IMR-90 (cell line): ENCODE results near the gene ALPK3. TPM values are rescaled to one million over a fixed set of nuclear protein-coding genes. Genes with fewer than 3 reads are reported as not detected.

Source experiments
- ATAC-seq: fragments of 200-7000 bp; cut with Tn5 transposase; 2 replicates; pipeline ENCODE4 v1.9.1; 2020; ENCODE audit warnings: low read depth, mild to moderate bottlenecking, moderate library complexity
- BruUV-seq: library from RNA; stranded (reverse); fragments of 400-500 nt; replicated peaks from 2 replicates; lab custom pipeline; 2021; lab: Mats Ljungman, UMichigan
- CTCF ChIA-PET: fragments of 300-600 bp; formaldehyde crosslinking; extraction: SDS; loops from one replicate; lab custom pipeline; 2021; ENCODE audit warnings: antibody characterized with exemption; lab: Yijun Ruan, JAX
- POLR2A ChIA-PET: fragments of 300-600 bp; sonication (Branson Sonifier 250); formaldehyde crosslinking; loops from one replicate; lab custom pipeline; 2022; ENCODE audit warnings: antibody characterized with exemption; ENCODE audit not compliant: unreplicated experiment; lab: Charles Lee
- DNase-seq: peaks from one replicate; pipeline ENCODE4 v3.0.0; 2013
- H2AFZ ChIP-seq: replicated peaks from 2 replicates; pipeline ENCODE3; 2013; ENCODE audit warnings: low read length, mild to moderate bottlenecking; ENCODE audit not compliant: poor library complexity
- H2AK5ac ChIP-seq: 2 replicates; pipeline ENCODE4 v1.6.1; 2013; ENCODE audit warnings: low read depth, low read length, inconsistent platforms
- H2AK9ac ChIP-seq: replicated peaks from 2 replicates; pipeline ENCODE3; 2013; ENCODE audit warnings: mild to moderate bottlenecking, low read depth, low read length, moderate library complexity; ENCODE audit not compliant: poor library complexity
- H2BK120ac ChIP-seq: 2 replicates; pipeline ENCODE4 v1.6.1; 2013; ENCODE audit warnings: low read depth, low read length, inconsistent platforms
- H2BK15ac ChIP-seq: 3 replicates; pipeline ENCODE4 v1.6.1; 2013; ENCODE audit warnings: low read depth, low read length, inconsistent platforms
- H2BK20ac ChIP-seq: 2 replicates; pipeline ENCODE4 v1.6.1; 2013; ENCODE audit warnings: low read depth, mild to moderate bottlenecking, inconsistent platforms, low read length, moderate library complexity
- H2BK5ac ChIP-seq: 2 replicates; pipeline ENCODE4 v1.6.1; 2013; ENCODE audit warnings: mild to moderate bottlenecking, low read depth, low read length, inconsistent platforms; ENCODE audit not compliant: poor library complexity, severe bottlenecking
- H3K14ac ChIP-seq: replicated peaks from 2 replicates; pipeline ENCODE4 v1.6.1; 2013; ENCODE audit warnings: low read depth, low read length, inconsistent platforms
- H3K18ac ChIP-seq: 2 replicates; pipeline ENCODE4 v1.6.1; 2013; ENCODE audit warnings: low read depth, low read length, control low read depth
- H3K23ac ChIP-seq: 2 replicates; pipeline ENCODE4 v1.6.1; 2013; ENCODE audit warnings: low read depth, low read length, inconsistent platforms
- H3K27ac ChIP-seq: 2 replicates; pipeline ENCODE4 v1.5.1; 2013; ENCODE audit warnings: mild to moderate bottlenecking, control low read depth, low read length; ENCODE audit not compliant: insufficient read depth
- H3K27me3 ChIP-seq: 2 replicates; pipeline ENCODE4 v1.6.1; 2013; ENCODE audit warnings: low read length; ENCODE audit not compliant: control insufficient read depth, insufficient read depth
- H3K36me3 ChIP-seq: 2 replicates; pipeline ENCODE4 v1.6.1; 2013; ENCODE audit warnings: low read length, mixed read lengths; ENCODE audit not compliant: control insufficient read depth, insufficient read depth
- H3K4ac ChIP-seq: 2 replicates; pipeline ENCODE4 v1.6.1; 2013; ENCODE audit warnings: low read depth, low read length, inconsistent platforms
- H3K4me1 ChIP-seq: 2 replicates; pipeline ENCODE4 v1.6.1; 2013; ENCODE audit warnings: low read length, mixed read lengths; ENCODE audit not compliant: control insufficient read depth, insufficient read depth
- H3K4me2 ChIP-seq: 2 replicates; pipeline ENCODE4 v1.6.1; 2013; ENCODE audit warnings: low read depth, mild to moderate bottlenecking, control low read depth, low read length, moderate library complexity
- H3K4me3 ChIP-seq: 2 replicates; pipeline ENCODE4 v1.5.1; 2013; ENCODE audit warnings: low read depth, mild to moderate bottlenecking, control low read depth, low read length, moderate library complexity; ENCODE audit not compliant: insufficient read depth
- H3K56ac ChIP-seq: 2 replicates; pipeline ENCODE4 v1.6.1; 2013; ENCODE audit warnings: low read length, inconsistent platforms; ENCODE audit not compliant: insufficient read depth; ENCODE audit errors: extremely low read depth
- H3K79me1 ChIP-seq, 2 experiments: 2 replicates each; pipeline ENCODE4 v1.6.1; 2013; ENCODE audit warnings: low read length in 2 of 2, inconsistent platforms in 1 of 2, low read depth in 1 of 2
- H3K9ac ChIP-seq: 2 replicates; pipeline ENCODE4 v1.6.1; 2013; ENCODE audit warnings: low read depth, low read length, control low read depth
- H3K9me1 ChIP-seq: 2 replicates; pipeline ENCODE4 v1.6.1; 2013; ENCODE audit warnings: low read length, inconsistent platforms; ENCODE audit not compliant: insufficient read depth
- H3K9me3 ChIP-seq: 2 replicates; pipeline ENCODE4 v1.6.1; 2013; ENCODE audit warnings: low read length; ENCODE audit not compliant: control insufficient read depth, insufficient read depth
- H4K20me1 ChIP-seq: 2 replicates; pipeline ENCODE4 v1.6.1; 2013; ENCODE audit warnings: low read length, inconsistent platforms; ENCODE audit not compliant: insufficient read depth
- H4K5ac ChIP-seq: 2 replicates; pipeline ENCODE4 v1.6.1; 2013; ENCODE audit warnings: mild to moderate bottlenecking, low read depth, low read length, control low read depth
- H4K8ac ChIP-seq, 2 experiments: 2 replicates each; pipeline ENCODE4 v1.6.1; 2013; ENCODE audit warnings: low read depth in 2 of 2, low read length in 2 of 2, control low read depth in 1 of 2, inconsistent platforms in 1 of 2
- H4K91ac ChIP-seq: 2 replicates; pipeline ENCODE4 v1.6.1; 2013; ENCODE audit warnings: low read depth, low read length, inconsistent platforms; ENCODE audit not compliant: insufficient read depth
- BHLHE40 ChIP-seq: fragments of 150-350 bp; IDR thresholded peaks from 2 replicates; pipeline ENCODE4 v1.6.1; 2016; ENCODE audit warnings: mild to moderate bottlenecking, low read depth, low read length
- CEBPB ChIP-seq: IDR thresholded peaks from 2 replicates; pipeline ENCODE4 v1.6.1; 2012; ENCODE audit warnings: low read depth, low read length, improper control_type of control experiment
- FOS ChIP-seq: fragments of 150-350 bp; IDR thresholded peaks from 2 replicates; pipeline ENCODE4 v1.6.1; 2016; ENCODE audit warnings: low read depth, low read length
- MAZ ChIP-seq: IDR thresholded peaks from 2 replicates; pipeline ENCODE4 v1.6.1; 2012; ENCODE audit warnings: low read depth, mild to moderate bottlenecking, low read length, improper control_type of control experiment, moderate library complexity, borderline replicate concordance
- NFE2L2 ChIP-seq: fragments of 150-350 bp; IDR thresholded peaks from 2 replicates; pipeline ENCODE4 v1.6.1; 2016; ENCODE audit warnings: low read depth, mild to moderate bottlenecking, low read length
- POLR2A ChIP-seq: IDR thresholded peaks from 2 replicates; pipeline ENCODE4 v1.6.1; 2012; ENCODE audit warnings: mild to moderate bottlenecking, low read depth, low read length
- RAD21 ChIP-seq: IDR thresholded peaks from 2 replicates; pipeline ENCODE4 v1.6.1; 2012; ENCODE audit warnings: low read length, improper control_type of control experiment
- RCOR1 ChIP-seq: IDR thresholded peaks from 2 replicates; pipeline ENCODE4 v1.6.1; 2012; ENCODE audit warnings: mild to moderate bottlenecking, low read length, improper control_type of control experiment; ENCODE audit not compliant: insufficient replicate concordance
- SMC3 ChIP-seq: fragments of 150-350 bp; IDR thresholded peaks from 2 replicates; pipeline ENCODE4 v1.6.1; 2016; ENCODE audit warnings: low read depth, mild to moderate bottlenecking, antibody characterized with exemption, low read length, moderate library complexity
- WGBS, 2 experiments: methylation state at CpG; one replicate each; pipeline versions ENCODE4 v1.1.5 to v1.1.7; 2013; ENCODE audit warnings: missing lambda C conversion rate in 2 of 2; ENCODE audit not compliant: insufficient read length in 1 of 2; ENCODE audit errors: extremely low coverage in 2 of 2; 5-methylcytosine and 5-hydroxymethylcytosine counted together
- dilution Hi-C: fragments of 300-500 bp; cut with HindIII; formaldehyde crosslinking; loops from one replicate; pipeline ENCODE4 v1.14.3; 2018; ENCODE audit warnings: low sequenced_read_pairs; ENCODE audit not compliant: unreplicated experiment
- in situ Hi-C: fragments of 300-500 bp; cut with MboI; formaldehyde crosslinking; loops from 3 replicates; pipeline ENCODE4 v1.14.3; 2019; ENCODE audit warnings: low sequenced_read_pairs, inconsistent platforms, mixed read lengths
- intact Hi-C: fragments of 100-400 bp; cut with micrococcal nuclease; formaldehyde crosslinking; loops from 2 replicates; pipeline ENCODE4 v1.10.0; 2022
- polyA plus RNA-seq, 3 experiments: library from polyadenylated mRNA; depleted of rRNA; stranded (reverse); fragments of >200 nt; gene quantifications; 2 replicates each; pipeline ENCODE4 v1.2.3, GENCODE V29; 2012; ENCODE audit warnings: low replicate concordance in 1 of 3
- total RNA-seq: library from RNA; depleted of rRNA; stranded (reverse); fragments of >200 nt; gene quantifications from 2 replicates; pipeline ENCODE4 v1.2.3, GENCODE V29; 2012
- TF ChIP-seq, protein P1 (sequence below): conservative IDR thresholded peaks from 2 replicates; pipeline ENCODE4 v1.5.1; 2012; ENCODE audit warnings: mild to moderate bottlenecking, low read depth, low read length, improper control_type of control experiment
- TF ChIP-seq, protein P2 (sequence below): fragments of 150-350 bp; IDR thresholded peaks from 2 replicates; pipeline ENCODE4 v1.6.1; 2017; ENCODE audit warnings: mild to moderate bottlenecking, antibody characterized with exemption, low read length, low read depth
- TF ChIP-seq, protein P3 (sequence below): fragments of 150-350 bp; IDR thresholded peaks from 2 replicates; pipeline ENCODE4 v1.6.1; 2016; ENCODE audit warnings: low read depth, mild to moderate bottlenecking, low read length, moderate library complexity, borderline replicate concordance

ALPK3 gene
- total and polyA plus RNA-seq, 2 of the 4 experiments (the other 2 are of a cell fraction): under 0.01 to 0.26 TPM

DNA sequence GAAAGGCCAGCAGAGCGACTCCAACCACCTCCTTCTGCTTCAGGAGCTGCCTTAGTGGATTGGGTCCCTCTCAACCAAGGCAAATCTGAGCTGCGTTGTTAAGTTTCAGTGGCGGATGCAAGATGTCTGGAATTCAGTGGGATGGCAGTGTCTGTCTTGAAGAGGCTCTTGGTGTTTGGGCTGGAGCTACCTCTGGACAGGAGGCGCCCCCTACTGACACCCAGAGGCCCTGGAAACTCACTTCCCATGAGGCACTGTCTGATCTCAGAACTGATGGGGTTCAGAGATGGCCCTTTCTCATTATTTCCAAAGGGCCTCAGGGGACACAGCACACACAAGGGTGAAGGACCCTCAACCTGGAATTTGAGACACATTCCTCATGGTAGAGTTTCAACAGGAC is 61.3 kb downstream of the ALPK3 start:
- DNase-seq: peak; percentile 44
- intact Hi-C loops (loop anchor here (1.0 to 2.0 kb wide), 2 partner anchors 224 to 290 kb away; partner anchors contain the start of gene WDR73), in situ Hi-C loops (no loop called here), dilution Hi-C loops (no loop called here)
- H3K4ac ChIP-seq: no peak overlapping the region
- ChIA-PET CTCF (interaction anchor here (0.6 to 1.3 kb wide), 8 partner anchors 10 to 280 kb away, joined by 3 to 6 read pairs (median 4); partner anchors contain the start of gene WDR73), POLR2A (no interaction called here)
- H3K9ac ChIP-seq: no peak overlapping the region
- H3K56ac ChIP-seq: no peak overlapping the region
- H3K4me1 ChIP-seq: no peaks in the 10 kb centered on the region
- no peaks in the 10 kb centered on the region for H3K9me1 ChIP-seq
- TF ChIP-seq BHLHE40 (no peak), RAD21 (peak; percentile 64), SMC3 (peak; percentile 43; the same call in 1 of the 2 replicates), CEBPB (no peak), MAZ (no peak), FOS (no peak), RCOR1 (no peak), POLR2A (no peak), NFE2L2 (no peak)
- TF ChIP-seq, protein P1, sequence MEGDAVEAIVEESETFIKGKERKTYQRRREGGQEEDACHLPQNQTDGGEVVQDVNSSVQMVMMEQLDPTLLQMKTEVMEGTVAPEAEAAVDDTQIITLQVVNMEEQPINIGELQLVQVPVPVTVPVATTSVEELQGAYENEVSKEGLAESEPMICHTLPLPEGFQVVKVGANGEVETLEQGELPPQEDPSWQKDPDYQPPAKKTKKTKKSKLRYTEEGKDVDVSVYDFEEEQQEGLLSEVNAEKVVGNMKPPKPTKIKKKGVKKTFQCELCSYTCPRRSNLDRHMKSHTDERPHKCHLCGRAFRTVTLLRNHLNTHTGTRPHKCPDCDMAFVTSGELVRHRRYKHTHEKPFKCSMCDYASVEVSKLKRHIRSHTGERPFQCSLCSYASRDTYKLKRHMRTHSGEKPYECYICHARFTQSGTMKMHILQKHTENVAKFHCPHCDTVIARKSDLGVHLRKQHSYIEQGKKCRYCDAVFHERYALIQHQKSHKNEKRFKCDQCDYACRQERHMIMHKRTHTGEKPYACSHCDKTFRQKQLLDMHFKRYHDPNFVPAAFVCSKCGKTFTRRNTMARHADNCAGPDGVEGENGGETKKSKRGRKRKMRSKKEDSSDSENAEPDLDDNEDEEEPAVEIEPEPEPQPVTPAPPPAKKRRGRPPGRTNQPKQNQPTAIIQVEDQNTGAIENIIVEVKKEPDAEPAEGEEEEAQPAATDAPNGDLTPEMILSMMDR: peak; percentile 63
- TF ChIP-seq, protein P2, sequence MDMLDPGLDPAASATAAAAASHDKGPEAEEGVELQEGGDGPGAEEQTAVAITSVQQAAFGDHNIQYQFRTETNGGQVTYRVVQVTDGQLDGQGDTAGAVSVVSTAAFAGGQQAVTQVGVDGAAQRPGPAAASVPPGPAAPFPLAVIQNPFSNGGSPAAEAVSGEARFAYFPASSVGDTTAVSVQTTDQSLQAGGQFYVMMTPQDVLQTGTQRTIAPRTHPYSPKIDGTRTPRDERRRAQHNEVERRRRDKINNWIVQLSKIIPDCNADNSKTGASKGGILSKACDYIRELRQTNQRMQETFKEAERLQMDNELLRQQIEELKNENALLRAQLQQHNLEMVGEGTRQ: no peak
- TF ChIP-seq, protein P3, sequence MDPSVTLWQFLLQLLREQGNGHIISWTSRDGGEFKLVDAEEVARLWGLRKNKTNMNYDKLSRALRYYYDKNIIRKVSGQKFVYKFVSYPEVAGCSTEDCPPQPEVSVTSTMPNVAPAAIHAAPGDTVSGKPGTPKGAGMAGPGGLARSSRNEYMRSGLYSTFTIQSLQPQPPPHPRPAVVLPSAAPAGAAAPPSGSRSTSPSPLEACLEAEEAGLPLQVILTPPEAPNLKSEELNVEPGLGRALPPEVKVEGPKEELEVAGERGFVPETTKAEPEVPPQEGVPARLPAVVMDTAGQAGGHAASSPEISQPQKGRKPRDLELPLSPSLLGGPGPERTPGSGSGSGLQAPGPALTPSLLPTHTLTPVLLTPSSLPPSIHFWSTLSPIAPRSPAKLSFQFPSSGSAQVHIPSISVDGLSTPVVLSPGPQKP: no peak
- H3K9me3 ChIP-seq: no peaks in the 10 kb centered on the region
- H2AK9ac ChIP-seq: no peak overlapping the region
- H2BK120ac ChIP-seq: no peak overlapping the region
- H2BK5ac ChIP-seq: no peak overlapping the region
- H2AFZ ChIP-seq: peak overlapping the region; percentile 18
- no peaks in the 10 kb centered on the region for H4K20me1 ChIP-seq
- H4K91ac ChIP-seq: no peak overlapping the region
- no peak overlapping the region for H3K4me3 ChIP-seq
- no peaks in the 10 kb centered on the region for H3K36me3 ChIP-seq
- H3K4me2 ChIP-seq: no peak overlapping the region
- H3K23ac ChIP-seq: no peak overlapping the region
- H3K27me3 ChIP-seq: peaks cover 19% of the 10 kb centered on the region
- no peak overlapping the region for H2BK20ac ChIP-seq
- no peak overlapping the region for H4K5ac ChIP-seq
- H2BK15ac ChIP-seq: no peak overlapping the region
- no peak overlapping the region for H3K18ac ChIP-seq
- H3K79me1 ChIP-seq: no peaks in the 10 kb centered on the region
- 60% methylated on average over 1 of the region's 4 CpGs; no CpG with 5 or more reads in 1 of the 2 experiments for WGBS, 2 experiments
- H3K14ac ChIP-seq: no peak overlapping the region
- peak; percentile 91 for ATAC-seq
- H3K27ac ChIP-seq: no peak overlapping the region
- H4K8ac ChIP-seq: no peak overlapping the region
- H2AK5ac ChIP-seq: no peak overlapping the region
- no TSS peak for BruUV-seq
